Measurements from ENCODE around the gene MIGA2.
"Not testable (repeated sequence)": the region's sequence is repeated elsewhere in the genome, so short reads cannot be mapped to it uniquely, and the experiment has no call there.

Gene MIGA2

DNA sequence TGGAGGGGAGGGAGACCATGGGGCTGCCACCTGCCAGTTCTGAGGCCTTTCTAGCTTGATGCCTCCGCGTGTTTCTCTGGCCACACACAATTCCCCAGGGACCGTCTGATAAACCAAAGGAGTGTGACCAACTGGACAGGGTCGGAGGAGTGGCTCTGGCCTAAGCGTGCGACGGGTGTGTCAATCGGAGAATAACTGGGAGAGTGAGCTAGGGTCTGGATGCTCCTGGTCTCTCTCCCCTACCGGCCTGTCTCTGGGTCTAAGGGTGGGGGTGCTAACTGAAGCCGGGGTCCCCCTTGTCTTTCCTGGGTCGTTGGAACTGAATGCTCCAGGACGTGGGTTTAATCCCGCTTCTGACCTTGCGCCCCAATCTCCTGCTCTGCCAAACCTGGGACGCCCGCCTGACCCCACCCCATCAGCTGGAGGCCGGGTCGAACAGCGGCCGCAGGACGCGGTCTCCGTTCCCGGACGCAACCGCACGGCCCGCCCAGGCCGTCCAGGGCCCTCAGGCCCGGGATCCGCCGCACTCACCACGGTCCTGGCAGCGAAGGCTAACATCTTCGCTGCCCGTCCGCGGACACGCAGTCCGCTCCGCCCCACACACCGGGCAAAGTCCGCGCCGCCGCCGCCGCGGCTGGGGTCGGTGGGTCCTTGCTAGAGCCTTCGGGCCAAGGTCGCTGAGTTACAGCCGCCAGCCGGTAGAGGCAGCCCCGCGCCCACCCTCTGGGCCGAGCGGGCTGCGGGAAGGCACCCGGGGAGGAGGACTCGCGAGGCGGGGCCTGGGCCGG is 73.7 kb downstream of the MIGA2 start:
- no peak for DNase-seq (ENCODE audit: low read depth, low spot score)
- in situ Hi-C loops (cut with HindIII; ENCODE audit: low sequenced_read_pairs) = no loop called here
- H3K4me3 ChIP-seq (ENCODE audit: low read depth, low read length) = peak overlapping the region; percentile 64
- TF ChIP-seq CTCF (IDR thresholded peaks at IDR 0.05; ENCODE audit: low read depth, low read length) = no peak

GRCh38 chr9:129110740-129111527 is 74.5 kb downstream of the MIGA2 start, which contains the start of the genes CRAT and PTPA:
Gene CRAT (minus strand): TSS chr9:129110793. CDS start chr9:129110509, 284 bp downstream.
Gene PTPA (plus strand): TSS chr9:129111415. CDS start chr9:129111601, 186 bp downstream.
- no peak for TF ChIP-seq CTCF (IDR thresholded peaks at IDR 0.05; ENCODE audit: low read depth, low read length)
- peak; percentile 94 for DNase-seq (ENCODE audit: low read depth, low spot score)
- in situ Hi-C loops (cut with HindIII; ENCODE audit: low sequenced_read_pairs) = no loop called here
- peak within 1 kb of the TSS; percentile 88 for H3K4me3 ChIP-seq (ENCODE audit: low read depth, low read length)

- H3K4me3 ChIP-seq (ENCODE audit: low read depth, low read length) = peak overlapping the region; percentile 88
- DNase-seq (ENCODE audit: low read depth, low spot score) = peak; percentile 56
- no peak for TF ChIP-seq CTCF (IDR thresholded peaks at IDR 0.05; ENCODE audit: low read depth, low read length)
- in situ Hi-C loops (cut with HindIII; ENCODE audit: low sequenced_read_pairs) = no loop called here
These were observed 75.2 kb downstream of the MIGA2 start for GRCh38 chr9:129111528-129112151.

DNA sequence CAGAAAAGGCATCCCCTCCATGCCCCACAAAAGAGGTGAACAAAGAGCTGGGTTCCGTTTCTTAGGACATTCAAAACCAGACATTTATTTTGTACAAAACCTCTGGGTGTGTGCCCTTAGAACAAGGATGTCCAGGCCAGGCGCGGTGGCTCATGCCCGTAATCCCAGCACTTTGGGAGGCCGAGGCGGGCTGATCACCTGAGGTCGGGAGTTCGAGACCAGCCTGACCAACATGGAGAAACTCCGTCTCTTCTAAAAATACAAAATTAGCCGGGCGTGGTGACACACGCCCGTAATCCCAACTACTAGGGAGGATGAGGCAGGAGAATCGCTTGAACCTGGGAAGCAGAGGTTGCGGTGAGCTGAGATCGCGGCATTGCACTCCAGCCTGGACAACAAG is 76.1 kb downstream of the MIGA2 start:
- peak overlapping the region; percentile 88 for H3K4me3 ChIP-seq (ENCODE audit: low read depth, low read length)
- in situ Hi-C loops (cut with HindIII; ENCODE audit: low sequenced_read_pairs); DNase-seq (ENCODE audit: low read depth, low spot score): not testable (repeated sequence)

DNA sequence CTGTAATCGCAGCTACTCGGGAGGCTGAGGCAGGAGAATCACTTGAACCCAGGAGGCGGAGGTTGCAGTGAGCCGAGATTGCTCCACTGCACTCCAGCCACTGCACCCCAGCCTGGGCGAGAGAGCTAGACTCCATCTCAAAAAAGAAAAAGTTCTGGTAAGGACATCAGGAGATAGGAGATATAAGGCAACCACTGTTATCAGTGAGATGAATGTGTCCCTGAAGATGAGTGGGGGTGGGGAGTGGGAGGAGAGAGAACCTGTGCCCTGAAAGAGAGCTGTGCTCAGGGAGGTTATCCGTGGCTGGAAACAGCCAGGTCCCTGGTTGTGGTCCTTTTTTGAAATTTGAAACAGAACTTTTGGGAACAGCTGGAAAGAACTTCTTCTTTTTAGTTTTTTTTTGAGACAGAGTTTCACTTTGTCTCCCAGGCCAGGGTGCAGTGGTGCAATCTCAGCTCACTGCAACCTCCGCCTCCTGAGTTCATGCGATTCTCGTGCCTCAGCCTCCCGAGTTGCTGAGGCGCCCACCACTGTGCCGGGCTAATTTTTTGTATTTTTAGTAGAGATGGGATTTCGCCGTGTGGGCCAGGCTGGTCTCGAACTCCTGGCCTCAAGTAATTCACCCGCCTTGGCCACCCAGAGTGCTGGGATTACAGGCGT is 77.3 kb downstream of the MIGA2 start:
- in situ Hi-C loops (cut with HindIII; ENCODE audit: low sequenced_read_pairs) = no loop called here
- TF ChIP-seq CTCF (IDR thresholded peaks at IDR 0.05; ENCODE audit: low read depth, low read length) = no peak
- H3K4me3 ChIP-seq (ENCODE audit: low read depth, low read length) = no peak overlapping the region
- no peak for DNase-seq (ENCODE audit: low read depth, low spot score)

- DNase-seq (ENCODE audit: low read depth, low spot score) = peak; percentile 35
- in situ Hi-C loops (cut with HindIII; ENCODE audit: low sequenced_read_pairs) = no loop called here
- no peak overlapping the region for H3K4me3 ChIP-seq (ENCODE audit: low read depth, low read length)
- TF ChIP-seq CTCF (IDR thresholded peaks at IDR 0.05; ENCODE audit: low read depth, low read length) = no peak
These were observed 82.4 kb downstream of the MIGA2 start for GRCh38 chr9:129118799-129119198.

Data from astrocyte of the spinal cord (primary cell).